22Rv1 (cell line): ENCODE results near the gene WNT3A.

Experiments
- H3K27ac ChIP-seq: fragments of 450-650 bp; 2 replicates; pipeline ENCODE4 v1.5.1; 2017
- CTCF ChIP-seq: fragments of 450-650 bp; IDR thresholded peaks from 2 replicates; pipeline ENCODE4 v1.5.1; 2017; ENCODE audit warnings: mild to moderate bottlenecking
- ZFX ChIP-seq: fragments of 450-650 bp; IDR thresholded peaks from 2 replicates; pipeline ENCODE4 v1.6.1; 2017; ENCODE audit warnings: antibody characterized with exemption, borderline replicate concordance

Gene WNT3A

GRCh38 chr1:228066416-228066815 lies 59.6 kb downstream of the WNT3A start:
- TF ChIP-seq CTCF (no peak), ZFX (no peak)
- H3K27ac ChIP-seq: no peak overlapping the region

- no peak overlapping the region for H3K27ac ChIP-seq
- no peak for TF ChIP-seq ZFX
- no peak for TF ChIP-seq CTCF
Measured at GRCh38 chr1:228066891-228067654, 60.3 kb downstream of the WNT3A start.

GRCh38 chr1:228068359-228068758 lies 61.6 kb downstream of the WNT3A start:
- H3K27ac ChIP-seq: no peak overlapping the region
- TF ChIP-seq CTCF: no peak
- TF ChIP-seq ZFX: no peak

GRCh38 chr1:228070173-228070572 lies 63.4 kb downstream of the WNT3A start:
- H3K27ac ChIP-seq: no peak overlapping the region
- TF ChIP-seq ZFX: no peak
- TF ChIP-seq CTCF: no peak

- TF ChIP-seq ZFX (no peak), CTCF (no peak)
- H3K27ac ChIP-seq: no peak overlapping the region
Measured at GRCh38 chr1:228070851-228071250, 64.1 kb downstream of the WNT3A start.

- TF ChIP-seq ZFX (no peak), CTCF (0 out of 2 replicates have a peak, but pooled peaks have one; percentile 8)
- no peak overlapping the region for H3K27ac ChIP-seq
Measured at GRCh38 chr1:228071839-228072657, 65.2 kb downstream of the WNT3A start.

- no peak overlapping the region for H3K27ac ChIP-seq
- TF ChIP-seq CTCF (no peak), ZFX (no peak)
Measured at GRCh38 chr1:228072658-228073043, 65.9 kb downstream of the WNT3A start.
